ENCODE results near the gene IL1R1. TPM values are rescaled to one million over a fixed set of nuclear protein-coding genes. Genes with fewer than 3 reads are reported as not detected.
"Not testable (repeated sequence)": the region's sequence is repeated elsewhere in the genome, so short reads cannot be mapped to it uniquely, and the experiment has no call there.

IL1R1 gene
- total RNA-seq, 1 experiment from 2014 or later, result 1.0 TPM

GRCh38 chr2:102106133-102106556, 36.4 kb upstream of the IL1R1 start:
- H3K36me3 ChIP-seq (replicated peaks; ENCODE audit: control insufficient read depth, insufficient read depth, low read length), result no peaks in the 10 kb centered on the region
- no peak for DNase-seq
- no peaks in the 10 kb centered on the region for H3K27me3 ChIP-seq (ENCODE audit: control insufficient read depth, insufficient read depth, low read length)
- H3K4me3 ChIP-seq (ENCODE audit: insufficient read depth, low read depth, low read length), result no peak overlapping the region

GRCh38 chr2:102106813-102107740, 35.5 kb upstream of the IL1R1 start:
- H3K27me3 ChIP-seq (ENCODE audit: control insufficient read depth, insufficient read depth, low read length); H3K36me3 ChIP-seq (replicated peaks; ENCODE audit: control insufficient read depth, insufficient read depth, low read length); H3K4me3 ChIP-seq (ENCODE audit: insufficient read depth, low read depth, low read length); DNase-seq: not testable (repeated sequence)

- Histone ChIP-seq H3K36me3 (replicated peaks; ENCODE audit: control insufficient read depth, insufficient read depth, low read length) (no peaks in the 10 kb centered on the region), H3K27me3 (ENCODE audit: control insufficient read depth, insufficient read depth, low read length) (no peaks in the 10 kb centered on the region), H3K4me3 (ENCODE audit: insufficient read depth, low read depth, low read length) (no peak overlapping the region)
- no peak for DNase-seq
Measured at GRCh38 chr2:102107741-102108070, 34.8 kb upstream of the IL1R1 start.

- Histone ChIP-seq H3K27me3 (ENCODE audit: control insufficient read depth, insufficient read depth, low read length) (no peaks in the 10 kb centered on the region), H3K4me3 (ENCODE audit: insufficient read depth, low read depth, low read length) (no peak overlapping the region), H3K36me3 (replicated peaks; ENCODE audit: control insufficient read depth, insufficient read depth, low read length) (no peaks in the 10 kb centered on the region)
- DNase-seq, result no peak
Measured at GRCh38 chr2:102109016-102109415, 33.5 kb upstream of the IL1R1 start.

GRCh38 chr2:102110171-102110570, 32.4 kb upstream of the IL1R1 start:
- no peak for DNase-seq
- H3K36me3 ChIP-seq (replicated peaks; ENCODE audit: control insufficient read depth, insufficient read depth, low read length), result no peaks in the 10 kb centered on the region
- H3K4me3 ChIP-seq (ENCODE audit: insufficient read depth, low read depth, low read length), result no peak overlapping the region
- H3K27me3 ChIP-seq (ENCODE audit: control insufficient read depth, insufficient read depth, low read length), result no peaks in the 10 kb centered on the region

- Histone ChIP-seq H3K27me3 (ENCODE audit: control insufficient read depth, insufficient read depth, low read length) (no peaks in the 10 kb centered on the region), H3K4me3 (ENCODE audit: insufficient read depth, low read depth, low read length) (no peak overlapping the region), H3K36me3 (replicated peaks; ENCODE audit: control insufficient read depth, insufficient read depth, low read length) (no peaks in the 10 kb centered on the region)
- no peak for DNase-seq
Measured at GRCh38 chr2:102110596-102111334, 31.8 kb upstream of the IL1R1 start.

- DNase-seq, result peak; percentile 18
- H3K4me3 ChIP-seq (ENCODE audit: insufficient read depth, low read depth, low read length), result no peak overlapping the region
- H3K36me3 ChIP-seq (replicated peaks; ENCODE audit: control insufficient read depth, insufficient read depth, low read length), result no peaks in the 10 kb centered on the region
- H3K27me3 ChIP-seq (ENCODE audit: control insufficient read depth, insufficient read depth, low read length), result no peaks in the 10 kb centered on the region
Measured at GRCh38 chr2:102111823-102112222, 30.7 kb upstream of the IL1R1 start.

GRCh38 chr2:102112271-102112670, 30.3 kb upstream of the IL1R1 start:
- DNase-seq, result no peak
- Histone ChIP-seq H3K36me3 (replicated peaks; ENCODE audit: control insufficient read depth, insufficient read depth, low read length) (no peaks in the 10 kb centered on the region), H3K27me3 (ENCODE audit: control insufficient read depth, insufficient read depth, low read length) (no peaks in the 10 kb centered on the region), H3K4me3 (ENCODE audit: insufficient read depth, low read depth, low read length) (no peak overlapping the region)

GRCh38 chr2:102112692-102113665, 29.6 kb upstream of the IL1R1 start:
- DNase-seq, result no peak
- Histone ChIP-seq H3K4me3 (ENCODE audit: insufficient read depth, low read depth, low read length) (no peak overlapping the region), H3K27me3 (ENCODE audit: control insufficient read depth, insufficient read depth, low read length) (no peaks in the 10 kb centered on the region), H3K36me3 (replicated peaks; ENCODE audit: control insufficient read depth, insufficient read depth, low read length) (no peaks in the 10 kb centered on the region)

GRCh38 chr2:102114290-102114721, 28.2 kb upstream of the IL1R1 start:
- H3K36me3 ChIP-seq (replicated peaks; ENCODE audit: control insufficient read depth, insufficient read depth, low read length), result no peaks in the 10 kb centered on the region
- no peaks in the 10 kb centered on the region for H3K27me3 ChIP-seq (ENCODE audit: control insufficient read depth, insufficient read depth, low read length)
- DNase-seq, result no peak
- H3K4me3 ChIP-seq (ENCODE audit: insufficient read depth, low read depth, low read length), result no peak overlapping the region

GRCh38 chr2:102114851-102115497, 27.6 kb upstream of the IL1R1 start:
- Histone ChIP-seq H3K4me3 (ENCODE audit: insufficient read depth, low read depth, low read length) (no peak overlapping the region), H3K36me3 (replicated peaks; ENCODE audit: control insufficient read depth, insufficient read depth, low read length) (no peaks in the 10 kb centered on the region), H3K27me3 (ENCODE audit: control insufficient read depth, insufficient read depth, low read length) (no peaks in the 10 kb centered on the region)
- DNase-seq, result no peak

GRCh38 chr2:102116630-102117471, 25.7 kb upstream of the IL1R1 start:
- Histone ChIP-seq H3K36me3 (replicated peaks; ENCODE audit: control insufficient read depth, insufficient read depth, low read length) (no peaks in the 10 kb centered on the region), H3K4me3 (ENCODE audit: insufficient read depth, low read depth, low read length) (no peak overlapping the region), H3K27me3 (ENCODE audit: control insufficient read depth, insufficient read depth, low read length) (no peaks in the 10 kb centered on the region)
- DNase-seq, result no peak

GRCh38 chr2:102117472-102117858, 25.1 kb upstream of the IL1R1 start:
- no peak for DNase-seq
- no peak overlapping the region for H3K4me3 ChIP-seq (ENCODE audit: insufficient read depth, low read depth, low read length)
- no peaks in the 10 kb centered on the region for H3K36me3 ChIP-seq (replicated peaks; ENCODE audit: control insufficient read depth, insufficient read depth, low read length)
- no peaks in the 10 kb centered on the region for H3K27me3 ChIP-seq (ENCODE audit: control insufficient read depth, insufficient read depth, low read length)
